Fibroblast of peridontal ligament (primary cell): ENCODE results near the gene GJB2.

Experiments
- DNase-seq: peaks from one replicate; pipeline ENCODE4 v3.0.0-alpha.2; 2010; ENCODE audit errors: extremely low read depth

The GJB2 gene

GRCh38 chr13:20192836-20193161 lies at the start of gene GJB2:
TSS of gene GJB2 (minus strand) at chr13:20192938. CDS start at chr13:20189581, 3,357 bp downstream.
- no peak for DNase-seq

GRCh38 chr13:20241593-20241992 lies 48.9 kb upstream of the GJB2 start:
- no peak for DNase-seq

GRCh38 chr13:20239748-20240147 lies 47.0 kb upstream of the GJB2 start:
- DNase-seq: no peak

GRCh38 chr13:20232556-20233277 lies 40.0 kb upstream of the GJB2 start:
- DNase-seq: no peak

DNA sequence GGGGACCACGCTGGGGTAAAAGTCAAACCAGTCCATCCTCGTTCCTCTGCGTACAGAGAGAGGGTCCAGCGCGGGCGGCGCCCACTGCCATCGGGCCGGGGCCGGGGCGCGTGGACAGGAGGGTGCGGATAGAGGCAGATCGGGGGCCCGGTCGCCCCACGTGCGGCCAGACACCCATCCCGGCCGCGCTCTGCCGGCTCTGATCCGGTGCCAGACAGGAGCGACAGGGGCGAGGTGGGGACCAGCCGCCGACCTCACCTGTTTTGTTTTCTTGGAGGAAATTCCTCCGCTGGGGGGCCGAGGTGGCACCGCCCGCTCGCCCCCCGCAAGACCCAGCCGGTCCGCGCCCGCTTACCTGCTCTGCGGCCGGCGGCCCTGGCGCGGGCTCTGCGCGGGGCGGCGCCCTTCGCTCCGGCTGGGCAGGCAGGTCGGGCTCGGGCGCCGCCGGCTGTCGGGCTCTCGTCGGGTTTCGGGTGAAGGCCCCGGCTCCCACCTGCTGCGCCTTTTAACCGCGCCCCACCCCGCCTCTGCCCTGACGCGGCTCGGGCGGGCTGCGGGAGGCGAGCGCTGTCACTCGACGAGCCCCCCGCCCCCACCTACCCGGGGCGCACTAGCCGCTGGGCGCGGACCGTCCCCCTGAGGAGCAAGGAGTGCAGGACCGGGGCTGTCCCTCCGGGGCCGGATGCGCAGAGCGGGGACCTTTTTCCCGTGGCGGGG lies 39.3 kb upstream of the GJB2 start, which contains the start of gene GJB6:
Gene GJB6, minus strand, starts transcription at position 481 of the 717 bp plus-strand sequence. CDS start 8,839 bp downstream, outside the sequence.
- DNase-seq: no peak

DNA sequence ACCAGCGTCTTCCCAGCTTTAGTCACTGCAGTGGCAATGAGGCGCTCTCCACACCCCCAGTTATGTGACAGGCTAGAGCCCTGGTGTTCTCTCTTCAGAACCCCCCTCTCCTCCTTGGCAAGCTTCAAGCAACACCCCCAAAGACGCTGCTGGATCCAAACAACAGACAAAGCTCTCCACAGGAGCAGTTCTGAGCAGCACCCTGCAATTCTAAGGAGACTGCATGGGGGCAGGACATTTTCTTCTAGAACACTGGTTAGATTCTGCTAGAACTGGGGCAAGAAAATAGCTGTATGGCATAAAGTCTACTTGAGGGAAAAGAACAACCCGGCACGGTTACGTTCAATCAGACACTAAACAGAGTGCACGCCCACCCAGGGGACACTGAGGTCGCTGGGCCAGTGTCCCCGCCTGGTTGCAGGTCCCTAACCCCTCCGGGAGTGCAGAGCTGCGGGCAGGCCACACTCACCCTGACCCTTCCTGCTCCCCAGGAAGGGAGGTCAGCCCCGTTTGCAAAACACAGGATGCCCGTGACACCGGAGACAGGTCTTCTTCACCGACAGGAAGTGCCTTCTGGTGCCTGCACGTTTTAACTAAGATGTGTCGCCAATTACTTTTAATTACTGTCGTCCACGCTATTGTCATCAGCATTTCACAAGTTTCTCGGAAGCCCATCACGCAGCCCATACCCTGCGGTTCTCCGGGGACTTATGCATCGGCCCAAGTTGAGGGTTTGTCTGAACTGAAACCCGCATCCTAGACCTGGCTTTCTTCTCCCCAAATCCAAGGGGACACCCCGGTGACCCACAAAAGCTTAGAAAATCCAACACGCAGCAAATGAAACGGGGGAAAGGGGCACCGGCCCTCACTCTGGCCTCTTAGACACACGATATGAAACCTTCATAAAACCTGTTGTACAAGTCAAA lies 38.4 kb upstream of the GJB2 start:
- DNase-seq: no peak

DNA sequence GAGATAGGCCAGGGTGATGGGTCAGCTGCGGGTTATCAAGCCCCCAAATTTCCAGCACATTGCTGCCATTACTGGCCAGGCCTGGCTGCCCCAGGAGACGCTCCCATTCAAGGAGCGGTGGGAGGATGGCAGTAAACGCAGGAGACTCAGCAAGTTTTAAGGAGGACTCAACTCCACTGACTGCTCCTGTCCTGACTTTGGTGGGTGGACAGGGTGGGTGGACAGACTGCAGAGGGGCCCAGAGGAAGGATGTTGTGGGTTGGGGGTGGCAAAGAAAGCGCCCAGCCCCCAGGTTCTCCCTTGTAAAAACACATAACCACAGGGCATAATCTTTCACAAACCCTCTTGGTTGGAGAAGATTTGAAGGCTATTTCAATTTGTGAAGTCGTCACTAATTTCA lies 35.0 kb upstream of the GJB2 start:
- no peak for DNase-seq

DNA sequence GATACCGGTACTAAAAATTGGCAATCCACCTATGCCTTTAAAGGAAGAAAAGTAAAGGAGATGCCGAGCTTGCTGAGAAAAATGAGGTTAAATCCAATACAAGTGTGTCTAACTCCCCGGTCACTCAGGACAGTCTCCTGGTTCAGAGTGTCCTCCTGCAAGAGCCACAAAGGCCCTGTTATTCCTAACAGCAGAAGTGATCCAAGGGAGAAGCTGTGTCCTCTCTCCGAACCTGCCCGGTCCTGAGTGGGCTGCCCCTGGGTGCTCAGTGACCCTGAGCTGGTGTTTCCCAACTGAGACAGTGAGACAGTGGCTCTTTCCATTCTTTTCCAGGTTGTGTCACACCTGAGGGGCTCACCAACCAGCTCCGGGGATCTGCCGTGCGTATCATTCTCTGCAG lies 34.5 kb upstream of the GJB2 start:
- no peak for DNase-seq

DNA sequence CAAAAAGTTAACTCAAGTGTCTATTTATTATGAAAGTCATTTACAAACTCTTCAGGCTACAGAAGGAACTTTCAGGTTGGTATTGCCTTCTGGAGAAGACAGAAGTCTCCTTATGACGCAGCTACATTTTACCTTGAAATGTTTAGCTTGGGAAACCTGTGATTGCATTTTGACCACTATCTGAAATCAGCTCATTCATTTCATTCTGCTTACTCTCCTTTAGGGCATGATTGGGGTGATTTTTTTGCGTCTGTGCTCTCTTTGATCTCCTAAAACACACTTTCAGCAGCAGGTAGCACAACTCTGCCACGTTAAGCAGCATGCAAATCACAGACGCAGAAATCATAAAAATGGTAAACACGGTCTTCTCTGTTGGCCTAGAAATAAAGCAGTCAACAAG lies 29.8 kb upstream of the GJB2 start:
- DNase-seq: no peak

GRCh38 chr13:20221772-20222171 lies 29.0 kb upstream of the GJB2 start:
- peak; percentile 54 for DNase-seq

GRCh38 chr13:20219577-20219976 lies 26.8 kb upstream of the GJB2 start:
- DNase-seq: no peak

DNA sequence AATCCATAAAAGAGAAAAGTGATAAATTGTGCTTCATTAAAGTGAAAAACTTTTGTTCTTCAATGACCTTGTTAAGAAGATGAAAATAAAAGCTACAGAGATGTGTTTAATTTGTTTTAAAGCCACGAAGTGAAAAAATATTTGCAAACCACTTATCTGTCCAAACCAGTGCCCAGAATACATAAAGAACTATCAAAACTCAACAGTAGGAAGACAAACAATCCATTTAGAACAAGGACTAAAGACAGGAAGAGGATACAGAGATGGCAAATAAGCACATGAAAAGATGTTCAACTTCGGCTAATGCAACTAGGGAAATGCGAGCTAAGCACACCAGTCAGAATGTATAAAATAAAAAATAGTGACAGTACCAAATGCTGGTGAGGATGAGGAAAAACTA lies 24.4 kb upstream of the GJB2 start:
- DNase-seq: no peak

- DNase-seq: no peak
Observed at GRCh38 chr13:20209948-20210347, 17.2 kb upstream of the GJB2 start.

GRCh38 chr13:20206698-20207235 lies 14.0 kb upstream of the GJB2 start:
- no peak for DNase-seq

GRCh38 chr13:20206065-20206697 lies 13.4 kb upstream of the GJB2 start:
- no peak for DNase-seq

DNA sequence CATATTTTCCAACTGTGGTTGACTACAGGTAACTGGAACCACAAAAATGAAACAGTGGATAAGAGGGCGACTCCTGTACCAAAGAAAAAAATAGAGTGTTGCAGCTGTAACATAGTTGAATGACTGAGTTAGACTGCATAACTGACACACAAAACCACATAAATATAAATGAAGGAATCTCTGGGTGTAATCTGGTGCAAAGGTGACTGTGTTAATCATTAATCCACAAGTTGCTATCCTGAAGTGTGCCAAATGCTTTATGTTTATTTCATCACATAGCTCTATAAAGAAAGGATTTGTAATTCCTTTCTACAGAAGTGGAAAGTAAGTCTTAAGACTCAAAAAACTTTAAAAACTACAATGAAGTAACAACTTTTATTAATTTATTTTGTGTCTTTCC lies 6.0 kb upstream of the GJB2 start:
- DNase-seq: no peak

- peak; percentile 56 for DNase-seq
Observed at GRCh38 chr13:20197361-20197834, 4.7 kb upstream of the GJB2 start.

- no peak for DNase-seq
Observed at GRCh38 chr13:20195801-20196200, 3.1 kb upstream of the GJB2 start.

DNA sequence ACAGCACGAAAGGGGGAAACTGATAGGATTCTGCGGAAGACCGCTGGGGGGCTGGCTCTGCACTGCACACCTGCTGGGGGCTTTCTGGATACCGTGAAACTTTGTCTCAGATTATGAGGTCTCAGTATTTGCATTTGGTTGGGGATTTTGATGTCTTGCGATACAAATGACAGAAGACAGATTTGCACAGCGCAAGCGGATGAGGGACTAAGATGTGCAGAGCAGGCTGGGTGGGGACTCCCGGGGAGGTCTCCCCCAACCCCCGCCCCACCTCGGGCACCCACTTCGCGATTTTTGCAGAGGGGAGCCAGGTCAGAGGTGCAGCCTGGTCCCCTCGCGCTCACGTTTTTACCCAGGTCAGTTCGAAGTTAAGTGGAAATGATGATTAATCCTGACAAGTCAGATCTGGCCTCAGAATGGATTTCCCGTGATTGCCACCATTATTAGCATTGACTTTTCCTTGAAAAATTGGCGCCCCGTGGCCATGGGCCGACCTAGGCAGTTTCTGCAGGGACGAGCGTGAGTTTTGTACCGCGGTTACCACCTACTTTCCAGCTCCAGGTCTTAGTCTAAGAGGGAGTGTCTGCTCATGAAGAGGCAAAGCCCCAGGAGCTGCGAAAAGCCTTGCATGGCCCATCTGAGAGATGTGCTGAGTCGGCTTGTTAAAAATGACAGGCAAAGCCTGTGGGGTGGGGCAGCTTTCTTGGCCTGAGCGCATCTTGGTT lies 1.3 kb upstream of the GJB2 start:
- DNase-seq: no peak

GRCh38 chr13:20193162-20193906 lies 596 bp upstream of the GJB2 start:
- no peak for DNase-seq
